Measurements from ENCODE around the gene LARGE2. TPM values are rescaled to one million over a fixed set of nuclear protein-coding genes. Genes with fewer than 3 reads are reported as not detected.

LARGE2 gene
- total RNA-seq, 3 donors from 2014 or later = 1.8 to 6.0 (median 3.6) TPM

DNA sequence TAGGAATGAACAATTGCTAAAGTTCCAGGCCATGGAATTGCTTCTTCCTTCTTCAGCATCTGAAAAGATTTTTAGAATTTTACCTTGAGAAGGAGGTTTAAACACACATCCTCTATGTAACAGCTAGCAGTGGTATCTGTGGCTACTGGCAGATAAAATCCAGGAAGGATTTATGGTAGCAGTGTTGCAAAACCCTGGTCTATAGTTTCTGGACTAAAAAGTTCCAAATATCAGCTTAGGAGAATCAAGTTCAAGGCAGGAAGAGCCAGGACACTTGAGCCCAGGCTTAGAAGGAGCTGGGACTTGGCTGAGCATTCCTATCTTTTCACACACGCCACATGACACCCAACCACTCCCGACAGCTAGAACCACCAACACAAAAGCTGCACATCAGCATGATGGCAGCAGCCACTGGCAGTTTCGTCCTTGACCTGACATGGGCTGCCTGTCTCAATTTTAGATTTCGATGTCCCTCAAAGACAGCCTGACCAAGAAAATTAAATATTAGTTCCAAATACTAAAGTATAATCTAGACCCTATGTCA, 14.1 kb downstream of the LARGE2 start:
- no peak overlapping the region for H3K4me3 Mint-ChIP-seq
- H3K27me3 Mint-ChIP-seq (ENCODE audit: low read depth) = no peaks in the 10 kb centered on the region
- H3K9me3 Mint-ChIP-seq = no peaks in the 10 kb centered on the region
- no peak for ATAC-seq
- peaks cover 5% of the 10 kb centered on the region for H3K36me3 Mint-ChIP-seq (ENCODE audit: insufficient read depth)
- peaks cover 3% of the 10 kb centered on the region for H3K4me1 Mint-ChIP-seq (ENCODE audit: low read depth)
- no peak for DNase-seq

DNA sequence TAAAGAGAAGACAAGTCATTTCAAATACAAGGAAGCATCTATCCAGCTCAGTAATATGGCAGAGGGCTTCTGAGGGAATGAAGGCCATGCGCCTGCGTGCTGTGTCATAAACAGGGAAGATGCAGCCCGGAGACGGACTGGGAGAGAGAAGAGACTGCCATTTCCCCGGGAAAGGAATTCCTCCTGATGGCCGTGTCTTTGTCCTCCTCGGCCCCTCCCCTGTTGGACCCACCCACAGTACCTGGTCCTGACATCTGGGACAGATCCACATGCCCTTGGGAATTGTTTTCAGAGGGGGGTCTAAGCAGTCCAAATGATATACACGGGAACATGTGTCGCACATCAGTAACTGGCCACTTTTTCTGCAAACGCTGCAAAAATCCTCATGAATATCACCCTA, 15.5 kb downstream of the LARGE2 start:
- Mint-ChIP-seq H3K4me3 (no peak overlapping the region), H3K9me3 (no peaks in the 10 kb centered on the region), H3K4me1 (ENCODE audit: low read depth) (no peaks in the 10 kb centered on the region), H3K36me3 (ENCODE audit: insufficient read depth) (peaks cover 6% of the 10 kb centered on the region), H3K27me3 (ENCODE audit: low read depth) (no peaks in the 10 kb centered on the region)
- ATAC-seq (no peak), DNase-seq (no peak)

DNA sequence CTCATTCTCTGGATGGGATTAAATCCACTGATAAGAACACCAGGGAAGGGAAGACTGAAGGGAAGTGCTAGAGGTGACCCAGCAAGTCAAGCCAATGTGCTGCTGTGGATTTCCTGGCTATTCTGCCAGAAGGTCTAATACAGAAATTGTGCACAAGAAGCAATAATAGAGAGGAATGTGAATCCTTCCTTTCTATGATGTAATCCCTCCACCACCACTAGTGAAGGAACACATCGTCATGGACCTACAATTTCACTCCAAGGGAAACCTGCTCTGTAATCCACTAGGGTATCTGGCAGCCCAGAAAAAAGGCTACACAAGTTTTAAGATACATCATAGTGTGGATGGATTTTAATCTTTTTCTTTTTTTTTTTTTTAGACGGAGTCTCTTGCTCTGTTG, 17.4 kb downstream of the LARGE2 start:
- Mint-ChIP-seq H3K9me3 (no peaks in the 10 kb centered on the region), H3K36me3 (ENCODE audit: insufficient read depth) (peaks cover 14% of the 10 kb centered on the region), H3K4me1 (ENCODE audit: low read depth) (no peaks in the 10 kb centered on the region), H3K27me3 (ENCODE audit: low read depth) (no peaks in the 10 kb centered on the region), H3K4me3 (no peak overlapping the region)
- DNase-seq (no peak), ATAC-seq (no peak)

DNA sequence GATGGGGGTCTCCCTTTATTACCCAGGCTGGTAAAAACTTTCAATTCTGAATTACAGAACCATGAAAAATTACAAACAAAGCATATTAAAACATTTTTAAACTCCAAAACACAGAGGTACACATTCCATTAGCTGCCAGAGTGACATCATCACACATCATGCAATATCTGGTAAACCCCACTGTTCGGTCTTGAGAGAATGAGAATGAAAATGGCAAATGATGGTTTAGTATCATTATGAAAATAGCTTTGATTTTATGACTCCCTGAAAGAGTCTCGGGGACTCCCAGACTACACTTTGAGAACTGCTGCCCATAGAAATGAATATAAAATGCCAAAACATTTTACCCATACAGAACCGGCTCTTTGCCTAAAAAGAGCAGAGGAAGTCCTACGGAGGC, 18.8 kb downstream of the LARGE2 start:
- Mint-ChIP-seq H3K9me3 (no peaks in the 10 kb centered on the region), H3K27me3 (ENCODE audit: low read depth) (no peaks in the 10 kb centered on the region), H3K4me1 (ENCODE audit: low read depth) (no peaks in the 10 kb centered on the region), H3K36me3 (ENCODE audit: insufficient read depth) (peaks cover 25% of the 10 kb centered on the region), H3K4me3 (no peak overlapping the region)
- DNase-seq = no peak
- ATAC-seq = no peak

DNA sequence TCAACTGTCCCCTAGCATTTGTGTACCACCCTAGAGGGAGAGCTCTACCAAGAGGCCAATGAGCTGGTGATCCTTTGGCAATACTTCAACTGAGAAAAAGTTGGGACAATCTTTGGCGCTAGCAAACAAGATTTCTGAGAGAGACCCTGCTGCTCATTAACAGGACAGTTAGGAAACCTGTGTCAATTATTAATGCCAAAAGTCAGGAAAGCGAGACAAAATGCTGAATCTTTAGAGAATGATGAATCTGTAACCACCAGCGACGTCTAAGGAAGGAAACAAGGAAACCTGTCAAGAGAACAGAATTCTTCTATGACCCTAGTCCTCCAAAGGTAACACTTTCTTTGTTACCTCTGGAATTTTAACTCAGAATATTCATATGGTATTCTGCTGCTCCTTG, 19.9 kb downstream of the LARGE2 start:
- DNase-seq (no peak), ATAC-seq (no peak)
- no peaks in the 10 kb centered on the region for H3K9me3 Mint-ChIP-seq
- no peaks in the 10 kb centered on the region for H3K27me3 Mint-ChIP-seq (ENCODE audit: low read depth)
- H3K4me3 Mint-ChIP-seq = no peak overlapping the region
- H3K36me3 Mint-ChIP-seq (ENCODE audit: insufficient read depth) = peaks cover 25% of the 10 kb centered on the region
- no peaks in the 10 kb centered on the region for H3K4me1 Mint-ChIP-seq (ENCODE audit: low read depth)

DNA sequence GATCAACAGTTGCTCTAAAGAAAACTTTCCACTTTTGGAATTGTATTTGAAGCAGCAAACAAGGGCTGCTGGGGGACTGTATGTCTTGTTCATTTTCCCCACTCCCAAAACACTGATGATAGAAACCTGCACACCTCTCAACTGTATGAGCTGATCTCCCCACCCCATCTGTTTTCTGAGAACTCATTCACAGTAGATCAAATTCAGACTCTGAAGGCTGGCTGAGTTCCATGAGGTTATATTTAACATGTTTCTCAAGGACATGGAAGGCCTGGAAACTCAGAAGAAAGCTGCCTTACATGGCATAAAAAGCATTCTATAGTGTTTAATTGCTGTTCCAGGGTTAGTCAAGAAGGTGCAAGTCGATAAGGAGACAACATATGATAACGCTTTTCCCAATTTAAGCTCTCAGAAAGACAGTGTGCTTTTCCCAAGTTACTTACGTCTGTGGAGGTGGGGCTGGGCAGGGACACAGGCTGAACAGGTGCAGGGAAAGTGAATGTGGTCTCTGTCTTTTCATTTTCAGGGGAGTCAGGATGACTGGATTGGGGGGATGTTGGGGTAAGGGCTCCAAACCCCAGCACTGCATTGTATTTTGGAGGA, 23.0 kb downstream of the LARGE2 start:
- H3K27me3 Mint-ChIP-seq (ENCODE audit: low read depth) = no peaks in the 10 kb centered on the region
- no peak for DNase-seq
- no peaks in the 10 kb centered on the region for H3K9me3 Mint-ChIP-seq
- H3K4me3 Mint-ChIP-seq = no peak overlapping the region
- peaks cover 39% of the 10 kb centered on the region for H3K36me3 Mint-ChIP-seq (ENCODE audit: insufficient read depth)
- ATAC-seq = no peak
- no peaks in the 10 kb centered on the region for H3K4me1 Mint-ChIP-seq (ENCODE audit: low read depth)

DNA sequence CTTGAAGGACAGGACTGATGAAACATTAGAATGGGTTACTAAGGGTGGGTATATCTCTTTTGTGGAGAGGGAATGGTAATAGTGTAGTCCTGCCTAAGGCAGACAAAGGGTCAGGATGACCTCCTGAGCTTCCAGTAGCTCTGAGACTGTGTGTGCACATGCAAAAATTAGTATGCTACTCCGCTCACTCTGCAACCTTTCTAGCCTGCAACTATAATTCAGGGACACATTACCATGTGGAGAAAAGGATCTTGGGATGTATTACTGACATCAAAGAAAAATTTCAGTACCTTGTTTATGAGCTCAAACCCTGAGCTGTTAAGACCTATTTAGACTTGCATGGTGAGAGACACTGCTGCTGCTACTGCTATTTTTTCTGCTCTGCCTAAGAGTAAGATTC, 25.4 kb downstream of the LARGE2 start:
- Mint-ChIP-seq H3K9me3 (no peaks in the 10 kb centered on the region), H3K27me3 (ENCODE audit: low read depth) (no peaks in the 10 kb centered on the region), H3K36me3 (ENCODE audit: insufficient read depth) (peaks cover 34% of the 10 kb centered on the region), H3K4me3 (no peak overlapping the region), H3K4me1 (ENCODE audit: low read depth) (no peaks in the 10 kb centered on the region)
- ATAC-seq = no peak
- DNase-seq = no peak

DNA sequence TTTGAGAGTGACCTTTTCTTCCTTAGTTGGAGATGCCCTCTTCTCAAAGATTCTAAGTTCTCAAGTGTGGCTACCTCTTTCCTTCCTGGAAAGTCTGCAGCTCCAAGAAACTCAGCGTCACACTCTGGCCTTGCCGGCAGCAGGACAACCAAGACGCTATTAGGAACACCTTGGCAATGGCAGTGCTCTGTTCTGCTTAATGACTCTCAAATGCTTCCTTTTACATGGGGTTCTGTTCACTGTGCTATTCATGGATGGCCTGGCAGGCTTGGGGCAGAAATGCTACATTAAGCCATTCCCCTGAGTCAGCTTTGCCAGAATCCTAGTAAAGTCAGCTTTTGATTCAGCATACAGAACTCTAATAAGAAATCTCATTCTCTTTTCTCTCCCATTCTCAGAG, 25.9 kb downstream of the LARGE2 start:
- Mint-ChIP-seq H3K4me1 (ENCODE audit: low read depth) (no peaks in the 10 kb centered on the region), H3K36me3 (ENCODE audit: insufficient read depth) (peaks cover 35% of the 10 kb centered on the region), H3K4me3 (no peak overlapping the region), H3K27me3 (ENCODE audit: low read depth) (no peaks in the 10 kb centered on the region), H3K9me3 (no peaks in the 10 kb centered on the region)
- DNase-seq = no peak
- no peak for ATAC-seq

DNA sequence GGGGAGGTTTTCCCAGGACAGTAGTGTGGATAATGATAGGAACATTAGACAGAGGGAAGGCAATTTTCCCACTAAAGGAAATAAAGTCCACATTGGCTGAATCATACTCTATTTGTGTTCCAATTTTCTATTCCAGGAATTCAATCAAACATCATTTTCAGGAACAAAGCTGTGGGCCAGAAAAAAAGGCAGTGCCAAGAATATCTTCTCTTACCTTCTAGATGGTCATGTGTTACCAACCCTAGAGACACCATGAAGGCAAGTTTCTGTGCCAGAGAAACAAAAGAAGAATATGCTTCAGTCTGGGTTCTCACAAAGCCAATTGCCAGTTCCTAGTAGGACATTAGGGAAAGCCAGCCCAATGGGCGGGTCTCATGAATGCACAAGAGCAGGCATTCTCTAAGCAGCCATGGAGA, 27.5 kb downstream of the LARGE2 start:
- no peak for ATAC-seq
- no peaks in the 10 kb centered on the region for H3K9me3 Mint-ChIP-seq
- H3K36me3 Mint-ChIP-seq (ENCODE audit: insufficient read depth) = peaks cover 27% of the 10 kb centered on the region
- no peaks in the 10 kb centered on the region for H3K27me3 Mint-ChIP-seq (ENCODE audit: low read depth)
- DNase-seq = no peak
- no peak overlapping the region for H3K4me3 Mint-ChIP-seq
- H3K4me1 Mint-ChIP-seq (ENCODE audit: low read depth) = no peaks in the 10 kb centered on the region

DNA sequence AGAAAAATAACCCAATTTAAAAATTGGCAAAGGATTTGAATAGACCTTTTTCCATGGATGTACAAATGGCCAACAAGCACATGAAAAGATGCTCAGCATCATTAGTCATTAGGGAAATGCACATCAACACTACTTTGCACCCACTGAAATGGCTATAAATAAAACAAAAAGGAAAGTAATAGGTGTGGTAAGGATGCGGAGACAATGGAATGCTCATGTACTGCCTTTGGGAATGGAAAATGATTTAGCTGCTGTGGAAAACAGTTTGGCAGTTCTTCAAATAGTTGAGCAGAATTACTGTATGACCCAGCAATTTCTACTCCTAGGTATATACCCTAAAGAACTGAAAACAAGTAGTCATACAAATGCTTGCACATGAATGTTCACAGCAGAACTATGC, 37.4 kb downstream of the LARGE2 start:
- DNase-seq (no peak), ATAC-seq (no peak)
- no peaks in the 10 kb centered on the region for H3K9me3 Mint-ChIP-seq
- no peak overlapping the region for H3K4me3 Mint-ChIP-seq
- H3K27me3 Mint-ChIP-seq (ENCODE audit: low read depth) = no peaks in the 10 kb centered on the region
- no peaks in the 10 kb centered on the region for H3K4me1 Mint-ChIP-seq (ENCODE audit: low read depth)
- peaks cover 35% of the 10 kb centered on the region for H3K36me3 Mint-ChIP-seq (ENCODE audit: insufficient read depth)

DNA sequence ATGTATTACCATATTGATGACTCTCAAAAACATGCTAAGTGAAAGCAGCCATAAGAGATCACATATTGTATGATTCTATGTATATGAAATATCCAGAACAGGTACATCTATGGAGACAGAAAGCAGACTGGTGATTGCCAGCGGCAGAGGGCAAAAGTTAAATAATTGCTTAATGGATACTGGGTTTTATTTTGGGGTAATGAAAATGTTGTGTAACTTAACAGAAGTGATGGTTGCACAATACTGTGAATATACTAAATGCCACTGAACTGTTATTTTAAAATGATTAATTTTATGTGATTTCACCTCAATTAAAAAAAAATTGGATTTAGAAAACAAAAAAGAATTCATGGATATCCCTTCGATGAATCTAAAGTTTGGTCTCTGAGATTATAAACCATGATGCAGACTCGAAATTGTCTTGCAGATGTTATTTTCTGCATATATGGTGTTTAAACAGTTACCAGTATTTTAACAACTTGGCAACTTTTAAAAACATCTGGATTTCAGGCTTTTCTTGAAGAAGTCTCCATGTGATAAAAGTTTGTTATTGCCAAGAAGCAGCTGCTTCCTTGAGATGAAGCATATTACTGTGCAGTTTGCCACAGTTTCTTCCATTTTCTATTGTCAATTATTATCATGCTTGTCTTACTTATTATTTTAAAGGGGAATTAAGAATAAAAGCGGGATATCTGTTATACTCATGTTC, 38.1 kb downstream of the LARGE2 start:
- no peaks in the 10 kb centered on the region for H3K27me3 Mint-ChIP-seq (ENCODE audit: low read depth)
- ATAC-seq (no peak), DNase-seq (no peak)
- H3K36me3 Mint-ChIP-seq (ENCODE audit: insufficient read depth) = peaks cover 29% of the 10 kb centered on the region
- no peaks in the 10 kb centered on the region for H3K4me1 Mint-ChIP-seq (ENCODE audit: low read depth)
- no peaks in the 10 kb centered on the region for H3K9me3 Mint-ChIP-seq
- no peak overlapping the region for H3K4me3 Mint-ChIP-seq

DNA sequence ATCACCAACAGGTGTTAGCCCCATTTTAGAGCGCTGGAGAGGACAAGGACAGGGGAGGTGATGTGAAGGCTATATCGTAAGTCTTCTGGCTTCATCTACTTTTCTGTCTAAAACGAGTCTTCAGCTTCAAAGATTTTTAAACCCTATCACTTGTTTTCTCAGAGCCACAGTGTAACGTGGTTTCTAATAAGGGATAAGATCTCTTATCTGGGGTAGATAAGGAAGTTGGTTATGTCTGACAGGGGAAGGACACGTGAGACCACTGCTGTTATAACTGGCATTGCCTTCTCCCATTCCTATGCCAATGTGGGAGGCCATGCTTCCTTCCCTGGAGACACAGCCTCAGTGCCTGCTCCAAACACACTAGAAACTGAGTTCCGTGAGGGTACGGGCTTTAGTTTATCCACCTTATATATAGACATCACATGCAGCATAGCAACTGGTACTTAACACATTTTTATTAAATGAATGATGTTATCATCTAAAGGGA, 39.3 kb downstream of the LARGE2 start:
- DNase-seq (no peak), ATAC-seq (no peak)
- Mint-ChIP-seq H3K36me3 (ENCODE audit: insufficient read depth) (peaks cover 21% of the 10 kb centered on the region), H3K4me1 (ENCODE audit: low read depth) (no peaks in the 10 kb centered on the region), H3K4me3 (no peak overlapping the region), H3K9me3 (no peaks in the 10 kb centered on the region), H3K27me3 (ENCODE audit: low read depth) (no peaks in the 10 kb centered on the region)

DNA sequence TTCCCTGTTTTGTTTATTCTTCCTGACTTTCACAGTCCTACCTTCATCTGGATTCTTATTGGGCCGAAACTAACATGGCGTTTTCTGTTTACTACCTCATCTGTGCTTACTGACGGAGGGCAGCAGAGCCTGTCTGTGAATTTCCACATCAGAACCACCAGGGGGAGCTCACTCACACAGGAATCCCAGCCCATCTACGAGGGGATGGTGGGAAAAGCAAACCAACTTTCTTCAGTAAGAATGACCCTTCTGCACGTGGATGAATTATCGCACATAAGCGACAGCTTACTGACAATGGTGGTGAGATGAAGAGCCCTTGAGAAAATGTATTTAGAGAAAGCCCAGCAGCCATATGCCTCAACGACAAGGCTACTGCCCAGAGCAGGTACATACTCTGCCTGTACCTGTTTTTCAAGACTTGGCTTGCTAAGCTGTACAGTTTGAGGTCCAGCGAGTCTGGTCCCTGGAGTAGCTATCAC, 42.5 kb downstream of the LARGE2 start:
- Mint-ChIP-seq H3K27me3 (ENCODE audit: low read depth) (no peaks in the 10 kb centered on the region), H3K4me3 (no peak overlapping the region), H3K36me3 (ENCODE audit: insufficient read depth) (peaks cover 16% of the 10 kb centered on the region), H3K9me3 (no peaks in the 10 kb centered on the region), H3K4me1 (ENCODE audit: low read depth) (no peaks in the 10 kb centered on the region)
- DNase-seq (peak; percentile 44), ATAC-seq (peak; percentile 82 to 95)

DNA sequence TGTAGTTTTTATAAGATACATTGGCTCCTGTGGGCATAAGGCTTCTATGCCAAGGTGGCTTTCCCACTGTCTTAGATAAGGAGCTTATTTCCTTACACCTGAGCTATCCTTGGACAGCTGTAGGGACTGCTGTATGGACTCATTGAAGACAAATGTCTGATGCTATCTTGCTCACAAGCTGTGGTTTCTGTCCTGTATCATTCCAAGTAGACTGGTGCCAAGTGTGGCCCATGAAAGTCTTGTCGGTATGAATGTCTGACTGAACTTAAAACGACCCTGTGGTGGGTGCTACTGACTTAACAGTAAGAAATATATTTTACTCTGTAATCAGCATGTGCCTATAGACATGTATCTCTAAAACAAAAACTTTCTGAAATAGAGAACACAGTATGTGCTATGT, 45.0 kb downstream of the LARGE2 start:
- Mint-ChIP-seq H3K27me3 (ENCODE audit: low read depth) (no peaks in the 10 kb centered on the region), H3K4me3 (no peak overlapping the region), H3K9me3 (no peaks in the 10 kb centered on the region), H3K36me3 (ENCODE audit: insufficient read depth) (peaks cover 19% of the 10 kb centered on the region), H3K4me1 (ENCODE audit: low read depth) (no peaks in the 10 kb centered on the region)
- ATAC-seq (no peak), DNase-seq (no peak)

DNA sequence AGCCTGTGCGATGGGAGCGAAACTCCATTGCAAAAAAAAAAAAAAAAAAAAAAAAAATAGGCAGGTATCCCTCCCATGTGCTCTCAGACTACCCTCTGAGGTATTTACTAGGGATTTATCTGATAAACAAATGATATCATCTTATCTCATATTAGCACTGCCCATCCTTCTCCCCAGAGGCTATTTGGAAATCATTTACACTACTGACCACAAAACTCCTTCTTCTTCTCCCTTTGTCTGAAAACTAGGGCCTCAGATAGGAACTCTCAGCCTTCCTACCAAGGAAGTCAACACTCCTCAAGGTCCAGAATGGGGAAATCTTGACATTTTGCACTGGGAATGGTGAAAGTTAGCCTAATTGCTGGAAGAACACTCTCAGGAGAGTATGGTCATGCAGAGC, 46.4 kb downstream of the LARGE2 start:
- ATAC-seq (no peak), DNase-seq (no peak)
- Mint-ChIP-seq H3K36me3 (ENCODE audit: insufficient read depth) (peaks cover 19% of the 10 kb centered on the region), H3K27me3 (ENCODE audit: low read depth) (no peaks in the 10 kb centered on the region), H3K4me3 (no peak overlapping the region), H3K9me3 (no peaks in the 10 kb centered on the region), H3K4me1 (ENCODE audit: low read depth) (no peaks in the 10 kb centered on the region)

Measured in activated T-cell treated with anti-CD3 and anti-CD28 coated beads, Interleukin-2, amount 50 U/mL, for 4 hours (primary cell).